Panc1 (cell line): ENCODE measurements around the gene TRIM33. TPM values are rescaled to one million over a fixed set of nuclear protein-coding genes. Genes with fewer than 3 reads are reported as not detected.

Source experiments
- ATAC-seq: fragments of 200-7000 bp; cut with Tn5 transposase; 2 replicates; pipeline ENCODE4 v1.9.1; 2020; ENCODE audit warnings: mild to moderate bottlenecking, moderate library complexity
- BruUV-seq: library from RNA; stranded (reverse); fragments of 400-500 nt; replicated peaks from 2 replicates; lab custom pipeline; 2021; lab: Mats Ljungman, UMichigan
- CTCF ChIA-PET: fragments of 300-600 bp; sonication (Branson Sonifier 250); formaldehyde crosslinking; loops from one replicate; lab custom pipeline; 2022; ENCODE audit warnings: antibody characterized with exemption; lab: Charles Lee
- POLR2A ChIA-PET: fragments of 300-600 bp; sonication (Branson Sonifier 250); formaldehyde crosslinking; loops from one replicate; lab custom pipeline; 2022; ENCODE audit warnings: antibody characterized with exemption; lab: Charles Lee
- DNase-seq: peaks from one replicate; pipeline ENCODE4 v3.0.0-alpha.2; 2010; ENCODE audit warnings: low read depth, low spot score
- H3K27ac ChIP-seq: 2 replicates; pipeline ENCODE4 v1.5.1; 2011; ENCODE audit warnings: mild to moderate bottlenecking, low read length, inconsistent platforms
- H3K27me3 ChIP-seq: fragments of 200-500 bp; sonication (Bioruptor generic); 2 replicates; pipeline ENCODE4 v1.6.0; 2014; ENCODE audit warnings: low read length, inconsistent platforms; ENCODE audit not compliant: control insufficient read depth, insufficient read depth
- H3K36me3 ChIP-seq: fragments of 200-500 bp; sonication (Bioruptor generic); 2 replicates; pipeline ENCODE4 v1.5.1; 2014; ENCODE audit warnings: inconsistent platforms, mild to moderate bottlenecking, low read length, moderate library complexity; ENCODE audit not compliant: control insufficient read depth, insufficient read depth
- H3K4me1 ChIP-seq: 2 replicates; pipeline ENCODE4 v1.5.1; 2011; ENCODE audit warnings: inconsistent platforms, mild to moderate bottlenecking, low read length, moderate library complexity; ENCODE audit not compliant: control insufficient read depth, insufficient read depth
- H3K4me3 ChIP-seq, 2 experiments: 2 replicates each; pipeline ENCODE4 v1.5.1; 2011 to 2012; ENCODE audit warnings: low read depth in 2 of 2, low read length in 2 of 2, mild to moderate bottlenecking in 2 of 2, inconsistent platforms in 1 of 2, moderate library complexity in 1 of 2
- H3K9me3 ChIP-seq: fragments of 200-500 bp; sonication (Bioruptor generic); 2 replicates; pipeline ENCODE4 v1.5.1; 2014; ENCODE audit warnings: low read depth, mild to moderate bottlenecking, inconsistent platforms, low read length, moderate library complexity; ENCODE audit not compliant: control insufficient read depth, insufficient read depth
- CTCF ChIP-seq: fragments of 450-650 bp; IDR thresholded peaks from 2 replicates; pipeline ENCODE4 v1.5.1; 2017; ENCODE audit warnings: mild to moderate bottlenecking
- POLR2AphosphoS5 ChIP-seq: IDR thresholded peaks from 2 replicates; pipeline ENCODE4 v1.6.1; 2012; ENCODE audit warnings: mild to moderate bottlenecking, low read depth, low read length, moderate library complexity
- REST ChIP-seq, 2 experiments: IDR thresholded peaks; 2 replicates each; pipeline ENCODE4 v1.6.1; 2011 to 2012; ENCODE audit warnings: low read depth in 2 of 2, control low read depth in 1 of 2, low read length in 1 of 2, mild to moderate bottlenecking in 1 of 2, moderate library complexity in 1 of 2; ENCODE audit not compliant: insufficient read depth in 1 of 2
- SIN3A ChIP-seq: IDR thresholded peaks from 2 replicates; pipeline ENCODE4 v1.6.1; 2012; ENCODE audit warnings: low read depth, mild to moderate bottlenecking, low read length, moderate library complexity, borderline replicate concordance; ENCODE audit not compliant: insufficient read depth
- TCF7L2 ChIP-seq: IDR thresholded peaks from 2 replicates; pipeline ENCODE4 v1.6.1; 2011; ENCODE audit warnings: mild to moderate bottlenecking, low read depth, low read length, inconsistent platforms
- in situ Hi-C: cut with HindIII; loops from 2 replicates; pipeline ENCODE4 v1.10.0; 2016; ENCODE audit warnings: low sequenced_read_pairs, low pct_unique_long_range_greater_than_20kb
- intact Hi-C: fragments of 100-400 bp; cut with micrococcal nuclease; formaldehyde crosslinking; loops from one replicate; pipeline ENCODE4 v1.10.0; 2022; ENCODE audit not compliant: unreplicated experiment
- total RNA-seq: library from RNA; stranded (reverse); gene quantifications from one replicate; pipeline ENCODE4 v1.2.1, GENCODE V29; 2021; ENCODE audit not compliant: unreplicated experiment

Gene TRIM33
- total RNA-seq, 1 experiment from 2014 or later, result 22.2 TPM

- CTCF ChIA-PET, result no interaction called here
- TF ChIP-seq CTCF, result no peak
- TF ChIP-seq REST (IDR thresholded peaks at IDR 0.05; ENCODE audit: insufficient read depth in 1 of 2, low read depth in 2 of 2, low read length in 1 of 2), result no peak
- TF ChIP-seq SIN3A, result no peak
- TF ChIP-seq POLR2AphosphoS5, result no peak
- no peak for TF ChIP-seq TCF7L2
- intact Hi-C loops, result no loop called here
Observed at GRCh38 chr1:114479134-114479533, 31.9 kb downstream of the TRIM33 start.

GRCh38 chr1:114473796-114474195, 37.2 kb downstream of the TRIM33 start:
- CTCF ChIA-PET, result interaction anchor here (0.6 kb wide), 1 partner anchor 85 kb away, joined by 6 read pairs; no protein-coding TSS in a partner anchor
- no peak overlapping the region for H3K4me3 ChIP-seq
- in situ Hi-C loops (no loop called here), intact Hi-C loops (no loop called here)
- H3K4me1 ChIP-seq, result no peaks in the 10 kb centered on the region; the same call in none of the 2 replicates
- POLR2A ChIA-PET, result no interaction called here
- DNase-seq (no peak), ATAC-seq (no peak)
- H3K36me3 ChIP-seq, result no peaks in the 10 kb centered on the region; the same call in 1 of the 2 replicates
- no peak overlapping the region for H3K27ac ChIP-seq
- TF ChIP-seq SIN3A, result no peak
- TF ChIP-seq TCF7L2, result no peak
- no peak for TF ChIP-seq POLR2AphosphoS5
- TF ChIP-seq REST (IDR thresholded peaks at IDR 0.05; ENCODE audit: insufficient read depth in 1 of 2, low read depth in 2 of 2, low read length in 1 of 2), result no peak
- TF ChIP-seq CTCF, result no peak
- no peaks in the 10 kb centered on the region for H3K9me3 ChIP-seq
- BruUV-seq, result no TSS peak
- H3K27me3 ChIP-seq, result no peaks in the 10 kb centered on the region

More at GRCh38 chr1:114479134-114479533, 31.9 kb downstream of the TRIM33 start:
- no peaks in the 10 kb centered on the region for H3K9me3 ChIP-seq
- no TSS peak for BruUV-seq
- no peak overlapping the region for H3K4me3 ChIP-seq
- H3K27me3 ChIP-seq, result no peaks in the 10 kb centered on the region
- no peak for DNase-seq
- ATAC-seq, result no peak
- H3K36me3 ChIP-seq, result no peaks in the 10 kb centered on the region
- no peak overlapping the region for H3K27ac ChIP-seq
- POLR2A ChIA-PET, result no interaction called here
- no peaks in the 10 kb centered on the region; the same call in 1 of the 2 replicates for H3K4me1 ChIP-seq
- in situ Hi-C loops, result no loop called here
